Urinary bladder (tissue), 4 donors: ENCODE measurements around the gene TCF7L1. TPM values are rescaled to one million over a fixed set of nuclear protein-coding genes. Genes with fewer than 3 reads are reported as not detected.
"Not testable (repeated sequence)": the region's sequence is repeated elsewhere in the genome, so short reads cannot be mapped to it uniquely, and the experiment has no call there.

Source experiments
- DNase-seq: peaks from one replicate; pipeline ENCODE4 v3.0.0-alpha.2; 2015; ENCODE audit errors: extremely low spot score
- H3K27ac ChIP-seq: one replicate; pipeline ENCODE4 v1.5.1; 2013; ENCODE audit warnings: low read depth, mild to moderate bottlenecking, moderate library complexity
- H3K36me3 ChIP-seq: one replicate; pipeline ENCODE4 v1.6.1; 2013; ENCODE audit warnings: mild to moderate bottlenecking, moderate library complexity; ENCODE audit not compliant: insufficient read depth
- H3K4me1 ChIP-seq: one replicate; pipeline ENCODE4 v1.6.1; 2013; ENCODE audit warnings: mild to moderate bottlenecking, moderate library complexity; ENCODE audit not compliant: insufficient read depth
- H3K4me3 ChIP-seq: one replicate; pipeline ENCODE4 v1.5.1; 2013; ENCODE audit warnings: low read depth, low read length
- WGBS: extraction: QIAGEN DNeasy Blood & Tissue Kit; methylation state at CpG from one replicate; pipeline ENCODE4 v1.1.7; 2013; 5-methylcytosine and 5-hydroxymethylcytosine counted together
- polyA plus RNA-seq: library from polyadenylated mRNA; stranded (reverse); fragments of 200-250 nt; gene quantifications from one replicate; pipeline ENCODE4 v1.2.3, GENCODE V29; 2013
- total RNA-seq: library from RNA; depleted of rRNA; stranded (reverse); fragments of >200 nt; gene quantifications from one replicate; pipeline ENCODE4 v1.2.3, GENCODE V29; 2014
- donor health status: healthy with polysubstance abuse.
- donor health status: healthy.

Gene TCF7L1
- total and polyA plus RNA-seq, 2 donors = 9.2 to 20.9 TPM

DNA sequence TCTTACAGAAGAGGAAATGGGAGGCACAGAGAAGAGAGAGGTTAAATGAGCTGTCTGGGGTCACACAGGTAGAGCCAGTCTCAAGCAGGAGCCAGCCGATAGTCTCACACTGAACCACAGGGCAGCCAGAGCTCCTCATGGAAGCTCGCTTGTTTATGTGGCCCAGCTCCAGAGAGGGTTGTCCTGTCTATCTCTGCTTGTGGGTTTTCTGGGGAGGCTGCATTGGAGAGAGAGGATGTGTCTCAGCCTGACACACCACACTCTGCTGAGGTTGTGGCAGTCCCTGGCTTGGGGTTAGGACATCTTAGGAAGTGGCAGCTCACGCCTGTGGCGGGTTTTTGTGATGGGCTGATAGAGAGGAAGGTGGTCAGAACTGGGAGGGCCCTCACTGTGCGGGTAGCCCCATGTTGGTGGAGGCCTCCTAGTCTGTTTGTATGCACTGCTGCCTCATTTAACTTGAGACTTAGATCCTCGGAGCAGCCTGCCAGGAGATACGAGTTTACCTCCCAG lies 52.3 kb downstream of the TCF7L1 start:
- H3K4me3 ChIP-seq = no peak overlapping the region
- WGBS = 79% methylated on average over 7 of the region's 7 CpGs
- DNase-seq = no peak
- H3K36me3 ChIP-seq = no peaks in the 10 kb centered on the region
- H3K4me1 ChIP-seq = no peaks in the 10 kb centered on the region
- no peak overlapping the region for H3K27ac ChIP-seq

DNA sequence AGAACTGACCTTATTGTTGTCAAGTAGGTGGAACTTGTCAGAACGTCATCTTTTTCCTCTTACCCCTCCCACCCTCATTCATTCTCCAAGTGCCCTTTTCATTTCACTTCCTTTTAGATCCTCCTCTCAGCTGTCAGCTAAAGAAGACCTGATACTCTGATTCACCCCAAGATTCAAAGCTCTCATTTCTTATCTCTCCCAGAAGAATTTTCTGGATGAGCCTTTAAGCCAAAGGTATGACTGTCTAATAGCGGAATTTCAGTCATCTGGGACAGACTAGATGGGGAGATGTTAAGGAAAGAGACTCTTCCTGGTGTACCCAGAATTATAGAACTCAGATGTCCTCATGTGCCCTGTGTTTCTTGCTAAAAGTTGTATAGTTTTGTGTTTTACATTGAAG lies 53.9 kb downstream of the TCF7L1 start:
- DNase-seq = no peak
- no peak overlapping the region for H3K27ac ChIP-seq
- no peaks in the 10 kb centered on the region for H3K4me1 ChIP-seq
- WGBS = 57% methylated on average over 2 of the region's 2 CpGs
- H3K36me3 ChIP-seq = no peaks in the 10 kb centered on the region
- no peak overlapping the region for H3K4me3 ChIP-seq

DNA sequence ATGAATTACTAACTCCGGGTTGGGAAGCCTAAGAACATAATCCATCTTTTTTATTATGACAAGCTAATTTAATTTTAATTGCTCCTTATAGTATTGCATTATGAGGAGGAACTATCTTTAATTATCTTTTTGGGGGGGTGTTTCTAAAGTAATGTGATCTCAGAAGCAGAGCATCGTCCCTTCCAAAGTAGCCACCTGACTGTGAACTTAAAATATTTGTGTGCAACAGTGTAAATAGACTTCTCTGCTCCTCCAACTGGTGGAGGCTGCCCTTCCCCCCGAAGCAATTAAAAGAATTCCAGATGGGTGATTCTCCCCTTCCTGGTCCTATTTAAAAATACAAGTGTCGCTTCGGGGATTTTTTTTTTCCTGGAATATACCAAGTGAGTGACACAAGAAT lies 55.7 kb downstream of the TCF7L1 start:
- Histone ChIP-seq H3K27ac (no peak overlapping the region), H3K4me3 (no peak overlapping the region), H3K36me3 (no peaks in the 10 kb centered on the region), H3K4me1 (no peaks in the 10 kb centered on the region)
- DNase-seq = no peak
- 40% methylated on average over 5 of the region's 5 CpGs for WGBS

DNA sequence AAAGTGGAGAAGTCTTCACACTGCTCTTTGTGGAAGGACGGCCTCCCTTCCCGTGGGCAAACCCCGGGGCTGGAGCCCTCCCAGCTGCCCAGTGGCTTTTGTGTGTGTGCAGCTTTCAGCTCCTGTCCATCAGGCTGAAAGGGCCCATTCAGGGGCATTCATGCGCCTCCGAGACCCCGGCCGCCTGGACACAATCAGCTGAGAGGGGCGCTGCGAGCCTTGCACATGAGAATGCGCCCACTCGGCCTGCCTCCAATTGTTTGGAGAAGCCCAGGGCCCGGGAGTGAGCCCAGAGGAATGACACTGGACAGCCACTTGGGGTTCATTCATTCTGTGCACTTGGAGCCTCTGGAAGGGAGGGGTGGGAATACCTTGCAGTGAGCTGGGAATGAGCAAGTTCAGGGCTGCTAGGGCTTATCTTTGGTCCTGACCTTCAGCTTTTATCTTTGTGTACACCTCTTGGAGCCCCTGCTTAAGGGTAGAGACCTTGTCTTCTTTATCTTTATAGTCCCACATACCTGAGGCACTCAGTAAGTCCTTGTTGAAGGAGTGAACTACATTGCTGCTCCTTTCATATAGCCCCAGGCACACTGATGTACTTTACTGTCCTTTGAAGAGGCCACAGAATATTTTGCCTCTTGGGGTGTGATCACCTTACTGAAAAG lies 56.5 kb downstream of the TCF7L1 start:
- WGBS = 79% methylated on average over 12 of the region's 12 CpGs
- Histone ChIP-seq H3K4me1 (no peaks in the 10 kb centered on the region), H3K27ac (no peak overlapping the region), H3K4me3 (no peak overlapping the region), H3K36me3 (no peaks in the 10 kb centered on the region)
- DNase-seq = no peak

DNA sequence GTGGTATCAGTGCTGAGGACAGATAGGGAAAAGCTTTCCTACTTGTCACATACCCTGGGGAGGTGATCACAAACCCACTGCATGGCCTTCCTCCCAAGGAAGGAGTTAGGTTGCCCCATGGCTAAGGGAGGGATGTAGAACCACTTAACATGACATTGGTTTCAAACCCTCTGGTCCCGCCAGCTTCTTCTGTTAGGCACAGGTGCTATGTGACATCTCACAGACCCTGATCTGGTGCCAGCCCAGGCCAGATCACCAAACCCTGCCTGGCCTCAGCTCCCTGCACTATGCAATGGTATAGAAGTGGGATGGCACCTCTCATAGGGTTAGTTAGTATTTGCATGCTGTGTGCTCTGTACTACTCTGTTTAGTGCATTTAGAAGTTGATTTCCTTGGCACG lies 58.0 kb downstream of the TCF7L1 start:
- WGBS = 84% methylated on average over 2 of the region's 2 CpGs
- no peak overlapping the region for H3K27ac ChIP-seq
- no peak for DNase-seq
- H3K4me1 ChIP-seq = no peaks in the 10 kb centered on the region
- no peaks in the 10 kb centered on the region for H3K36me3 ChIP-seq
- H3K4me3 ChIP-seq = no peak overlapping the region

DNA sequence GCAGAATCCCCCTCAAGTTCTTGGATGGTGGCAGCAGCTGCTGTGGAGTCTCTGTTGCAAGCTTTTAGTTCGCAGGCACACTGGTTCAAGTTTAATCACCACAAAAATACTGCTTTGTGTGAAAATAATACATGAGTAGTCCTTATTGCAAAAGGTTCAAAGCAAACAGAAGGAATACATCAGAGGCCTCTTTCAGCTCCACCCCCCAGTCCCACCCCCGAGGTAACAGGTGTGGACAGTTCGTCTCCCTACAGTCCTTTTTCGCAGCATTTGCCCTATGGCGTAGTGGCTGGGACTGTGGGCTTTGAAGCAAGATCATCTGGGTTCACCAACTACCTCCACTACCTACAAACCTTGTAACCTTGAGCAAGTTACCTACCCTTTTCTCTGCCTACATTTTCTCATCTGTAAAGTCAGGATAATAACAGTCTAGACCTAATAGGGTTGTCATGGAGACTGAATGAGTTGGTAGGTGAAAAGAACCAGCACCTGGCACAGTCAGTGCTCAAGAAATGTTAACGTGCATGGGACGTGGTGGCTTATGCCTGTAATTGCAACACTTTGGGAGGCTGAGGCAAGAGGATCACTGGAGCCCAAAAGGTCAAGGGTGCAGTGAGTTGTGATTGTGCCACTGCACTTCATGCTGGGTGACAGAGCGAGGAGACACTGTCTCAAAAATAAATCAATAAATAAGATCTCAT lies 61.7 kb downstream of the TCF7L1 start:
- Histone ChIP-seq H3K4me1 (peaks cover 1% of the 10 kb centered on the region), H3K4me3 (no peak overlapping the region), H3K36me3 (no peaks in the 10 kb centered on the region), H3K27ac (no peak overlapping the region)
- DNase-seq = no peak
- WGBS = 91% methylated on average over 8 of the region's 8 CpGs

DNA sequence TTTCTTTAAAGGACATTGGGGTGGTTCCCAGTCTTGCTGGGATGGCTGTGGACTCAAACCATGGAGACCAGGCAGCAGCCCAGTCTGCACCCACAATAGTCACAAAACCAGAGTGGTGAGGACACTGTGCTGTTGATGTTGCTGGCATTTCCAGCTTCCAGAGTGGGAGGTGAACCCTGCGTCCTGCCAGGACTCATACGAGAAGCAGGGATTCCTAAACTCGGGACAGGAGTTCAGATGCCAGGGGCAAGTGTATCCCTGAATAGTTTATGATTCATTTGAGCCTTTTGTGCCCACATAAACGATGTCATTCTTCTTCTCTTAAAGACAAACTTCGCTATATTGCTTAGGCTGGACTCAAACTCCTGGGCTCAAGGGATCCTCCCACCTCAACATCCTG lies 62.8 kb downstream of the TCF7L1 start:
- WGBS = 69% methylated on average over 5 of the region's 5 CpGs
- peaks cover 1% of the 10 kb centered on the region for H3K4me1 ChIP-seq
- DNase-seq = no peak
- H3K27ac ChIP-seq = no peak overlapping the region
- H3K36me3 ChIP-seq = no peaks in the 10 kb centered on the region
- no peak overlapping the region for H3K4me3 ChIP-seq

DNA sequence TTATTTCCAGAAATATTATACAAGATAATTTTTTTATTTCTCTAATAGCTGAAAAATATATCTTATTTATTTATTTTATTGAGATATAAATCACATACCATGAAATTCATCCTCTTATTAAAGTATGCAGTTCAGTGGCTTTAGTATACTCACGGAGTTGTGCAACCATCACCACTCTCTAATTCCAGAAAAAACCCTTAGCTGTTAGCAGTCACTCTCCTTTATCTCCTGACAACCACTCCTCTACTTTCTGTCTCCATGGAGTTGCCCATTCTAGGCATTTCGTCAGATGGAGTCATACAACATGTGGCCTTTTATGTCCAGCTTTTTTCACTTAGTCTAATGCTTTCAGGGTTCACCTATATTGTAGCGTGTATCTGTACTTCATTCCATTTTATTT lies 66.5 kb downstream of the TCF7L1 start:
- no peaks in the 10 kb centered on the region for H3K36me3 ChIP-seq
- H3K4me3 ChIP-seq = no peak overlapping the region
- no peak overlapping the region for H3K27ac ChIP-seq
- no peak for DNase-seq
- H3K4me1 ChIP-seq = peaks cover 1% of the 10 kb centered on the region
- WGBS = 70% methylated on average over 3 of the region's 3 CpGs

DNA sequence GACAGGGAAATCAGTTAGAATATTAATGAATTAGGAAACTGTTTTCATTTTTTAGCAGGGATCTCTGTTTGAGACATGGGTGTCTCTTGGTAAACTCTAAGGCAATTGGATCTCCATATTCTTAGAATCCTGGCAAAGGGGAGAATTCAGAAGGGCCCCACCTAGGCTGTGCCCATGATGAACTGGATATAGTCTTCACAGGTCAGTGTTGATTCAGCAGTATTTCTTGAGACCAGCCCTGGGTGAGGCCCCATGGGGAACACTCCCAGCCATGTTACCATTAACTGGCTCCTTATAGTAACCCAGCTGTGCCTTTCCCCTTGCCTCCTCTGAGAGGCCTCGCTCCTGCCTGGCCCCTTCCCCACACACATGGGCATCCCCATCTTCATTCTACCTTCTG lies 76.7 kb downstream of the TCF7L1 start:
- no peak for DNase-seq
- WGBS = 98% methylated on average over 1 of the region's 1 CpG
- no peaks in the 10 kb centered on the region for H3K4me1 ChIP-seq
- H3K27ac ChIP-seq = no peak overlapping the region
- H3K4me3 ChIP-seq = no peak overlapping the region
- no peaks in the 10 kb centered on the region for H3K36me3 ChIP-seq

DNA sequence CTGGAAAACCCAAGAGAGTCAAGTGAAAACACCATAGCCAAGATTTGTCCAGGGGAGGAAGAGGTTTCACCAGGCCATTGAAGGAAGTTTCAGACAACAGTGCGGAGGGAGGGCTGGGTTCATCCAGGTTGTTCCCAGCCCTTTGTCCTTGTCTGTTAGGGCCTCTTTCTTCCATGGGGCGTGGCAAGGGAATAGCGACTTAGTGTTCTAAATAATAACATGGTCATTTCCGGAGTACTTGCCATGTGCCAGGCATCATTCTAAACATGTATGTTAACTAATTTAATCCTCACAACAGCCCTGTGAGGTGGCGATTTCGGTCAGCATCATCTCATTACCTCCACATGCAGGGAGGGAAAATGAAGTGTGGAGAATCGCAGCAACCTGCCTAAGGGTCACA lies 77.3 kb downstream of the TCF7L1 start:
- Histone ChIP-seq H3K4me1 (no peaks in the 10 kb centered on the region), H3K27ac (no peak overlapping the region), H3K36me3 (no peaks in the 10 kb centered on the region), H3K4me3 (no peak overlapping the region)
- DNase-seq = no peak
- 87% methylated on average over 7 of the region's 7 CpGs for WGBS

DNA sequence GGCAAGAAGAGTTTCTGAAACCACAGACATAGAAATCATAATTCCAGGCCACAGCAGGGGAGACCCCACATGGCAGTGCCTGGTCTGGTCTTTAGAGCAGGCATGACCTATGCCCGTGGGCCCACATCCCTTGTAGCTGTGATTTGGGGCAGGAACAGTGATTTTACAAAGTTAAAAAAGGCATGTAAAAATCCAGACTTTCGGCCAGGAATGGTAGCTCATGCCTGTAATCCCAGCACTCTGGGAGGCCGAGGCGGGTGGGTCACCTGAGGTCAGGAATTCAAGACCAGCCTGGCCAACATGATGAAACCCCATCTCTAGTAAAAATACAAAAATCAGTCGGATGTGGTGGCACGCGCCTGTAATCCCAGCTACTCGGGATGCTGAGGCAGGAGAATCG lies 78.4 kb downstream of the TCF7L1 start:
- not testable (repeated sequence) for H3K4me3 ChIP-seq, H3K27ac ChIP-seq, DNase-seq, H3K36me3 ChIP-seq, H3K4me1 ChIP-seq
- WGBS = 92% methylated on average over 9 of the region's 9 CpGs

DNA sequence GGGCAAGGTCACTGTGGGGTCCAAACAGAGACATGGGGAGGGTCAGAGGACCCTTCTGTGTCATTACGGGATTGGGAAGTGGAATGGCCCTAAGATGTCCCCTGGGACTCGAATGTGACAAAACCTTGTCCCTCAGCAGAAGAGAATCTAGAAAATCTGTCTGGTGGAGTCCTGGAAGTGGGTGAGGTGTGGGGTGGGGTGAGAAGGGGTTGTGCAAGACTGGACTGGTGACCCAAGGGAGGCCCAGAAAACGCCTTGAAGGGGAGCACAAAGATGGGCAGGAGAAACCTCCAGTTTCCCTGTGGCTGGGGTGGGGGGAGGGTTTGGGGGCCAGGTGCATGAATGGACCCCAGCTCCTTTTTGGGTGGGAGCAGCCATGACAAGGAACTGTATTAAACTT lies 79.6 kb downstream of the TCF7L1 start:
- no peak for DNase-seq
- no peak overlapping the region for H3K4me3 ChIP-seq
- H3K27ac ChIP-seq = no peak overlapping the region
- H3K36me3 ChIP-seq = no peaks in the 10 kb centered on the region
- H3K4me1 ChIP-seq = no peaks in the 10 kb centered on the region
- WGBS = 87% methylated on average over 3 of the region's 3 CpGs

DNA sequence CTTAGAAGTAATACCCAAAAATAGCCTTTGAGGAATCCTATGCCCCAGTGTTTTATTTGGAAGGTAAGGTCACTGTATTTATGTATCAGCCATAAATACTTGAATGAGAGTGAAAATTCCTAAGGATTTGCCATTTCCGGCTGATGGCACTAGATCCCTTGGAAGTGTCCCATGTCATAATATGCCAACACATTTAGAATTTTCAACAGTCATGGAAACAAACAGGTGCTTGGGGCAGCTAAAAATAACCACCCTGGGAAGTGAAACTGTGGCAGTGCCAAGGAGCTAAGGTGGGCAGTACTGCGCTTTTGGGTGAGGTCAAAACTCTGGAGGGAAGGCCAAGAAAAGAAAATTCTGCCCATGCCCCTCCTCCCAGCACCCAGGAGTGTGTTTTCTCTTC lies 80.2 kb downstream of the TCF7L1 start:
- Histone ChIP-seq H3K4me3 (no peak overlapping the region), H3K4me1 (no peaks in the 10 kb centered on the region), H3K27ac (no peak overlapping the region), H3K36me3 (no peaks in the 10 kb centered on the region)
- WGBS = 69% methylated on average over 2 of the region's 2 CpGs
- no peak for DNase-seq

DNA sequence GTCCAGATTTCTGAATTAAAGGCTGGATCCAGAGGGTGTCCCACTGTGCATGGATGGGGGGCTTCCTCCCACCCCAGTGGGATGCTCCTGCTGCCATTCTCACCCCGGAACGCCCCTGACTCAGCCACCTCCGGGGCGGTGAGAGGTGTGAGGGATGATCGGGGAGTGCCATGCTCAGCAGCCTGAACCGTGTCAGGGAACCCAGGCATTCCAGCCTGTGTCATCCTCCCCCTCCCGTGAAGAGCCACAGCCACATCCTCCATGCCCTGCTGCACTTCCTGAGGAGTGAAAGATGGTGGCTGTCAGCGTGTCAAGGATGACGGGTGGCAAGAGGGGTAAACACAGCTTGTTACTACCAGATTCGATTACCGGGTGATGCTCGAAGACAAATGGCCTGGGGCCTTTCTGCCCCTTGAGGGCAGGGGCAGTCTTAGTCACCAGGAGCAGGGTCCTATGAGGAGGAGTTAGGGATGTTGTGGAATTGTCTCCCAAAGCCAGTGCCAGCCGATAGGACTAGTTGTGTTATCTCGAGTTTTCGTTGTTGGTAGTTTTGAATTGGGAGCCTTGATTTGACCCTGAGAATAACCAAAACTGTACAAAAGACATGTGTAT lies 80.8 kb downstream of the TCF7L1 start:
- no peak overlapping the region for H3K4me3 ChIP-seq
- DNase-seq = no peak
- H3K27ac ChIP-seq = no peak overlapping the region
- no peaks in the 10 kb centered on the region for H3K36me3 ChIP-seq
- no peaks in the 10 kb centered on the region for H3K4me1 ChIP-seq
- 84% methylated on average over 15 of the region's 15 CpGs for WGBS
